ENCODE data around the gene EDA2R.

EDA2R gene

GRCh38 chrX:66638591-66639500 is at the start of gene EDA2R:
TSS of gene EDA2R (minus strand) at chrX:66639078. CDS start at chrX:66616020, 23,058 bp downstream.
- no peak for DNase-seq (ENCODE audit: low read depth in 2 of 2)

DNA sequence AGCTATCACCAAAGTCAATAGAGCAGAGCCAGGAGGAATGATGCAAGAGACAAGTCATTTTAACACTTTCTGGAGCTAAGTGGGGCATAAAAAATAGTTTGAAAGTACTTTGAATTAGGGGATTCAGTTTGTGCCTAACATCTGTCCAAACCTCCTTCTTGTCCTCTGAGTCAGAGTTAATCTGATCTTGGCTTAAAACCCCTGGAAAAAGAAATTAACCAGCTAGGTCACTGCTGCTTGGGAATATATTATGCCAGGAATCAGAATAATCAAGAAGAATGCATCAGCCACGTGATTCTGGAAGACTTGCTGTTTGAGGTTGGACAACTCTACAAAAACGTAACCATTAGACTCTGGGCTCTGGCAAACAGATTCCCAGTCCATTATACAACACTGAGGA is 45.3 kb upstream of the EDA2R start:
- DNase-seq (ENCODE audit: low read depth in 2 of 2) = no peak

GRCh38 chrX:66680451-66680850 is 41.6 kb upstream of the EDA2R start:
- DNase-seq (ENCODE audit: low read depth in 2 of 2) = no peak

DNA sequence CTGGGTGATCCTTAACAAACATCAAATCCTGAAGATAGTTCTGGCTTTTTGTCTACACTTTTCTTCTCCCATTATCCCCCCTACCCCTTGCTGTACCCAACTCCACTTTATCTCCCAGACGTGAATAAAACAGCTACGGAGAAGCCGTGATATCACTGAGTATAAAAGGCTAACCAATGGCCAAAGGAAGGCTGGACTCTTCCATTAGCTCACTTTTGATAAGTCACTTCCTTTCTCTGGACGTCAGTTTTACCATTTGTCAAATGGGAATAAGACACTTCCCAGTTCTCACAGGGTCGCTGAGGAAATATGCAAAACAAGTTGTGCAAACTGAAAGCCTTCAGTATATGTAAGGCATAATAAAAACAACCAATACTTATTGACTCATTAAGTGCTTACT is 38.6 kb upstream of the EDA2R start:
- DNase-seq (ENCODE audit: low read depth in 2 of 2) = no peak

GRCh38 chrX:66676990-66677389 is 38.1 kb upstream of the EDA2R start:
- no peak for DNase-seq (ENCODE audit: low read depth in 2 of 2)

GRCh38 chrX:66676413-66676812 is 37.5 kb upstream of the EDA2R start:
- no peak for DNase-seq (ENCODE audit: low read depth in 2 of 2)

GRCh38 chrX:66675541-66675940 is 36.7 kb upstream of the EDA2R start:
- DNase-seq (ENCODE audit: low read depth in 2 of 2) = no peak

- no peak for DNase-seq (ENCODE audit: low read depth in 2 of 2)
These were observed 35.6 kb upstream of the EDA2R start for GRCh38 chrX:66674506-66674905.

DNA sequence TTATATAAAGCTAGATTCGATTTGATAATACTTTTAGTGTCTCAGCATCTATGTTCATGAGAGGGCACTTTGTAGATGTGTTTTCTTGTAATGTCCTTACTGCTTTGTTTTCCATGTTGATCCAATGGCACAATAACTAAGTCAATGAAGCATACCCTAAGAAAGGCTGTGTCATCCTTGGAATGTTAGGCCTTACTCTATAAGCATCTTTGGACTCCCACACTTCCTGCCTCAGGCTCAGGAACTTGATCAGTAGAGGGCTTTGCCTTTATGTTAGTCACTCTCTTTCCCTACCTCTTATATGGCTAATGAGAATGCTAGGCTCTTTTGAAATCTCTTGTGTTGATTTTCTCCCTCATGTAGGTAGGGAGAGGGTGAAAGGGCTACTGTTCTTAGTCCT is 33.2 kb upstream of the EDA2R start:
- no peak for DNase-seq (ENCODE audit: low read depth in 2 of 2)

DNA sequence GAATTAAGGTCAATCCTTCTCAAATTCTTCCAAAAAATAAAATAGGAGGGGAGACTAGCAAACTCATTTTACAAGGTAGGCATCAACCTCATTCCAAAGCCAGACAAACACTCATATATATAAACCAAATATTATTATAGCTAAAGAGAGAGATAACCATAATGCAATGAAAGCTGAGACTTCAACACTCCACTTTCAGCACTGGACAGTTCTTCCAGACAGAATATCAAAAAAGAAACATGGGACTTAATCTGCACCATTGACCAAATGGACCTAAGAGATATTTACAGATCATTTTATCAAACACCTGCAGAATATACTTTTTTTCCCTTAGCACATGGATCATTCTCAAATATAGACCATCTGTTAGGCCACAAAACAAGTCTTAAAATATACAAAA is 15.5 kb upstream of the EDA2R start:
- DNase-seq (ENCODE audit: low read depth in 2 of 2) = no peak

- DNase-seq (ENCODE audit: low read depth in 2 of 2) = no peak
These were observed 3.5 kb downstream of the EDA2R start for GRCh38 chrX:66635360-66635759.

GRCh38 chrX:66634272-66634671 is 4.6 kb downstream of the EDA2R start:
- no peak for DNase-seq (ENCODE audit: low read depth in 2 of 2)

- DNase-seq (ENCODE audit: low read depth in 2 of 2) = no peak
These were observed 5.3 kb downstream of the EDA2R start for GRCh38 chrX:66633541-66633940.

DNA sequence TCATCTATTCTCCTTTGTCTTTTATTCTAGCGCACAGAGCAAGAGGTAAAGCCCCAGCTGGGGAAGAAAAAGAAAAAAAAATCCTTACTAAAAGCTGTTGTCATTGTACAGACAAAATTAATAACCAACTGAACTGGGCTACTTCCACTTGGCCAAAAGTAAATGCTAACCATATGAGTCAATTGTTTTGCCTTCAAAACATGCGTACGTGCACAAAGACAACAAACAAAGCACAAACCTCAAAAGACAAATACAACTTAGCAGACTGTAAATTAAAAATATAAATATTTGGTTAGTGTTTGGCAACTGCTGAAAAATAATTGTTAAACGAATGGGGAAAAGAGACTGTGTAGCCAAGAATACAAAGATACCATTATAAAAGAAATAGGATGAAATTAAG is 5.9 kb downstream of the EDA2R start:
- DNase-seq (ENCODE audit: low read depth in 2 of 2) = no peak

DNA sequence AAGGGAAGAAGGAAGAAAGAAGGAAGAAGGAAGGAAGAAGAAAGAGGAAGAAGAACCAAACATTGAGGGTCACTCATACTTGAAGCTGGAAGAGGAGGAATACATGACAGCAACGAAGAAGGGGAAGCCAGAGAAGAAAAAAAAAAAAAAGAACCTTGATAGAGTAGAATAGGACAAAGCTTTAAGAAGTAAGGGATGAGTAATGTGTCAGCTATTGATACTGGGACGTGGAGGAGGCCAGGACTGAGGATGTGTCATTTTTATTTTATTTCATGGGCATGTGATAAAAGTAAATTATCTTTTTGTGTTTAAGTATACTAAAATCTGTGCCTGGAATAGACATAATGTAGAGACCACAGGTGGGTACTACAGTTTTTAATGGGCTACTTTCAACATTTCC is 6.4 kb downstream of the EDA2R start:
- DNase-seq (ENCODE audit: low read depth in 2 of 2) = no peak

DNA sequence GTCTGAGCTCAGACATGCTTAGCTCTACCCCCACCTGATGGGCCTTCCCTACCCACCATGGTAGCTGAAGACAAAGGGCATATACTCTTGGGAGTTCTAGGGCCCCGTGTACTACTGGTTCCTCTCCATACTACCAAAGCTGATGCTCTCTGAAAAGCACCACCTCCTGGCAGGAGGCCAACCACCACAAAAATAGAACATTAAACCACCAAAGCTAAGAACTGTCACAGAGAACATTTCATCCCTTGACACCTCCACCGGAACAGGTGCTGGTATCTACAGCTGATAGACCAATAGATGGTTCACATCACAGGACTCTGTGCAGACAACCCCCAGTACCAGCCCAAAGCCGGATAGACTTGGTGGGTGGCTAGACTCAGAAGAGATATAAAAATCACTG is 13.4 kb downstream of the EDA2R start:
- no peak for DNase-seq (ENCODE audit: low read depth in 2 of 2)

DNA sequence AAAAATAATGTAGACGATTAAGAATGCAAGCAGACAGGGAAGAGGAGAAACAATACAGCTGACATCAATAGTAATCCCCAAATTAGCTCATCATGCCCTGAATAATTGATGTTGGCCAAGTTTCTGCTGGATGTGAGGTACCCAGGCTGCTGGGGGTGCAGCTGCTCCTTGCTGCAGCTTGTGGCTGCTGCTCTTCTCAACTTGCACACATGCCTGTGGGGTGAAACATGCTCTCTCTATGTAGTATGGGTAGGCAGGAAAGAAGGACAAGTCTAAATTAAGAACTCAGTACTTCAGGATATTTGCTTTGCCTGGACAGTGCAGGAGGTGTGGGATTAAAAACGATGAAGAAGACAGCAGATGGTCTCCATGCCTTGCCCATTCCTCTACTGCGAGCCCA is 16.7 kb downstream of the EDA2R start:
- DNase-seq (ENCODE audit: low read depth in 2 of 2) = no peak

- no peak for DNase-seq (ENCODE audit: low read depth in 2 of 2)
These were observed 21.9 kb downstream of the EDA2R start for GRCh38 chrX:66616944-66617343.

- DNase-seq (ENCODE audit: low read depth in 2 of 2) = no peak
These were observed 36.4 kb downstream of the EDA2R start for GRCh38 chrX:66602381-66602938.

DNA sequence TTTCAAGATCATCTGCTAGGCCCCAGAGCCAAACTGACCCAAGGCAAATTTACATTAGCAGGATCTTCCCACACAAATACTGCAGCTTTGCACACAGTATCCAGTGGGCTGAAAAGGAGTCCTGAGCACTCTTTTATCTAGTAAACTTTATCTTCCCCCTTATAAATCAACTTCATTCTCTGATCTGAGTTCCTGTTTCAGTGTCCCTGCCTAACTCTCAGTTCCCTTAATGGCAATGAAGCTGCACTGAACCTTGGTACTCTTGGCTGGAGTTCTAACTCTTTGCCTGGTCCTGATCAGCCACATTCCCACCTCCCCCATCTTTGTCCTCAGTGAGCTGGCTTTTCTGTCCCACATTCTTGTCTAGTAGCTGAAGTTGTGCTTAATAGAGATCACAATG is 37.4 kb downstream of the EDA2R start:
- DNase-seq (ENCODE audit: low read depth in 2 of 2) = no peak

- no peak for DNase-seq (ENCODE audit: low read depth in 2 of 2)
These were observed 59.7 kb downstream of the EDA2R start for GRCh38 chrX:66579219-66579618.

DNA sequence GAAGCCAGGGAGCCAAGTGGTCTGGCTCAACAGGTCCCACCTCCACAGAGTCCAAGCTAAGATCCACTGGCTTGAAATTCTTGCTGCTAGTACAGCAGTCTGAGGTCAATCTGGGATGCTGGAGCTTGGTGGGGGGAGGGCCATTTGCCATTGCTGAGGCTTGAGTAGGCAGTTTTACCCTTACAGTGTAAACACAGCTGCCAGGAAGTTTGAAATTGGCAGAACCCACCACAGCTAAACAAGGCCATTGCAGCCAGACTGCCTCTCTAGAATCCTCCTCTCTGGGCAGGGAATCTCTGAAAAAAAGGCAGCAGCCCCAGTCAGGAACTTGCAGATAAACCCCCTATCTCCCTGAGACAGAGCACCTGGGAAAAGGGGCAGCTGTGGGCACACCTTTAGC is 84.9 kb downstream of the EDA2R start:
- no peak for DNase-seq (ENCODE audit: low read depth in 2 of 2)

DNA sequence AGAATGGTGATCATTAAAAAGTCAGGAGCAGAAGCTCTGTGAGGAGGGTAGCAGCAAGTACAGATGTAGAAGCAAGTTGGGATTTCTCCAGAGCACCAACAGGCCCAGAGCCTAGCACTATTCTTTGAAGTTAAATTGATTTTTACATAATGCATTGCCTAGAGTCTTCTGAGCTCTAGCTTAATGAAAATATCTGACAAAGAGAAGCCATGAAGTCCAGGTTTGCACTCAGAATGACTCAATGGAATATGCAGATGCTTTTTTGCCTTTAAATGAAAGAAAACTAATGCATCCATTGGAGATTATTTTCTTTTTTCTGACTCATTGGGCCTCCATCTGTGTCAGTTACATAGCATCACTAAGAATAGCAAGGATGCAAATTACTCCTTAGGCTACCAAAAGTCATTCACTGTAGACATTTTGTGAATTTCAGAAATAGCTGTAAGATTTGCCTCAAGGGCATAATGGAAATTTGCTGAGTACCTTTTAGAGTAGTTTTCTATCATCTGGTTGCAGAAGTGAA is 91.0 kb downstream of the EDA2R start:
- DNase-seq (ENCODE audit: low read depth in 2 of 2) = no peak
